ENCODE data around the gene SOX15. TPM values are rescaled to one million over a fixed set of nuclear protein-coding genes. Genes with fewer than 3 reads are reported as not detected.

Gene SOX15
- total and polyA plus RNA-seq, 10 of the 15 experiments (the other 5 are each of a cell fraction or from before 2014, with no cell fraction given) = 0.06 to 0.53 (median 0.16) TPM; not detected in 2

- TF ChIP-seq MEF2B (IDR thresholded peaks at IDR 0.05; ENCODE audit: partially characterized antibody, poor library complexity, severe bottlenecking) (no peak), HDGF (IDR thresholded peaks at IDR 0.05) (no peak), LARP7 (IDR thresholded peaks at IDR 0.05) (peak; percentile 39; the same call in 1 of the 2 replicates), ATF7 (IDR thresholded peaks at IDR 0.05; ENCODE audit: low read depth) (peak; percentile 41; the same call in 1 of the 2 replicates), PRDM15 (CRISPR knock-in tag; IDR thresholded peaks at IDR 0.05) (no peak; the same call in 1 of the 2 replicates), IKZF1 (conservative IDR thresholded peaks at IDR 0.05) (peak; percentile 90), ZNF274 (IDR thresholded peaks at IDR 0.05; ENCODE audit: insufficient read depth, insufficient read length) (no peak), NKRF (conservative IDR thresholded peaks at IDR 0.05) (0 out of 2 replicates have a peak, but pooled peaks have one; percentile 41), KDM1A (IDR thresholded peaks at IDR 0.05; ENCODE audit: borderline replicate concordance) (no peak), KLF5 (IDR thresholded peaks at IDR 0.05; ENCODE audit: partially characterized antibody) (no peak), POLR2AphosphoS2 (IDR thresholded peaks at IDR 0.05; ENCODE audit: low read depth, low read length) (peak; percentile 99), TAF1 (IDR thresholded peaks at IDR 0.05; ENCODE audit: borderline replicate concordance, low read depth, low read length) (peak; percentile 68), NR2C2 (IDR thresholded peaks at IDR 0.05; ENCODE audit: borderline replicate concordance, control insufficient read depth, insufficient read length, low read depth) (no peak), CHD1 (IDR thresholded peaks at IDR 0.05; ENCODE audit: low read depth, low read length) (no peak), EED (IDR thresholded peaks at IDR 0.05; ENCODE audit: low read depth) (peak; percentile 78), SREBF1 (IDR thresholded peaks at IDR 0.05; ENCODE audit: low read length) (no peak), SMC3 (IDR thresholded peaks at IDR 0.05; ENCODE audit: borderline replicate concordance, low read length) (no peak), STAT1 (conservative IDR thresholded peaks at IDR 0.05) (no peak)
- TF ChIP-seq, protein P1, sequence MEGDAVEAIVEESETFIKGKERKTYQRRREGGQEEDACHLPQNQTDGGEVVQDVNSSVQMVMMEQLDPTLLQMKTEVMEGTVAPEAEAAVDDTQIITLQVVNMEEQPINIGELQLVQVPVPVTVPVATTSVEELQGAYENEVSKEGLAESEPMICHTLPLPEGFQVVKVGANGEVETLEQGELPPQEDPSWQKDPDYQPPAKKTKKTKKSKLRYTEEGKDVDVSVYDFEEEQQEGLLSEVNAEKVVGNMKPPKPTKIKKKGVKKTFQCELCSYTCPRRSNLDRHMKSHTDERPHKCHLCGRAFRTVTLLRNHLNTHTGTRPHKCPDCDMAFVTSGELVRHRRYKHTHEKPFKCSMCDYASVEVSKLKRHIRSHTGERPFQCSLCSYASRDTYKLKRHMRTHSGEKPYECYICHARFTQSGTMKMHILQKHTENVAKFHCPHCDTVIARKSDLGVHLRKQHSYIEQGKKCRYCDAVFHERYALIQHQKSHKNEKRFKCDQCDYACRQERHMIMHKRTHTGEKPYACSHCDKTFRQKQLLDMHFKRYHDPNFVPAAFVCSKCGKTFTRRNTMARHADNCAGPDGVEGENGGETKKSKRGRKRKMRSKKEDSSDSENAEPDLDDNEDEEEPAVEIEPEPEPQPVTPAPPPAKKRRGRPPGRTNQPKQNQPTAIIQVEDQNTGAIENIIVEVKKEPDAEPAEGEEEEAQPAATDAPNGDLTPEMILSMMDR (IDR thresholded peaks at IDR 0.05 in 2 of 3, conservative IDR thresholded peaks at IDR 0.05 in 1 of 3; ENCODE audit: control insufficient read depth in 2 of 3, extremely low read depth in 1 of 3, insufficient read depth in 1 of 3, low read depth in 3 of 3, low read length in 3 of 3) = no peak
- TF ChIP-seq, protein P2, sequence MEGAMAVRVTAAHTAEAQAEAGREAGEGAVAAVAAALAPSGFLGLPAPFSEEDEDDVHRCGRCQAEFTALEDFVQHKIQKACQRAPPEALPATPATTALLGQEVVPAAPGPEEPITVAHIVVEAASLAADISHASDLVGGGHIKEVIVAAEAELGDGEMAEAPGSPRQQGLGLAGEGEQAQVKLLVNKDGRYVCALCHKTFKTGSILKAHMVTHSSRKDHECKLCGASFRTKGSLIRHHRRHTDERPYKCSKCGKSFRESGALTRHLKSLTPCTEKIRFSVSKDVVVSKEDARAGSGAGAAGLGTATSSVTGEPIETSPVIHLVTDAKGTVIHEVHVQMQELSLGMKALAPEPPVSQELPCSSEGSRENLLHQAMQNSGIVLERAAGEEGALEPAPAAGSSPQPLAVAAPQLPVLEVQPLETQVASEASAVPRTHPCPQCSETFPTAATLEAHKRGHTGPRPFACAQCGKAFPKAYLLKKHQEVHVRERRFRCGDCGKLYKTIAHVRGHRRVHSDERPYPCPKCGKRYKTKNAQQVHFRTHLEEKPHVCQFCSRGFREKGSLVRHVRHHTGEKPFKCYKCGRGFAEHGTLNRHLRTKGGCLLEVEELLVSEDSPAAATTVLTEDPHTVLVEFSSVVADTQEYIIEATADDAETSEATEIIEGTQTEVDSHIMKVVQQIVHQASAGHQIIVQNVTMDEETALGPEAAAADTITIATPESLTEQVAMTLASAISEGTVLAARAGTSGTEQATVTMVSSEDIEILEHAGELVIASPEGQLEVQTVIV (IDR thresholded peaks at IDR 0.05; ENCODE audit: borderline replicate concordance, partially characterized antibody) = no peak
Measured at GRCh38 chr17:7579001-7579833, 10.7 kb downstream of the SOX15 start, which contains the start of gene CD68 (continued).
